ENCODE results near the gene OGFOD3.

- TF ChIP-seq EZH2phosphoT487 (IDR thresholded peaks at IDR 0.05; ENCODE audit: low read depth): no peak
- TF ChIP-seq, protein P1, sequence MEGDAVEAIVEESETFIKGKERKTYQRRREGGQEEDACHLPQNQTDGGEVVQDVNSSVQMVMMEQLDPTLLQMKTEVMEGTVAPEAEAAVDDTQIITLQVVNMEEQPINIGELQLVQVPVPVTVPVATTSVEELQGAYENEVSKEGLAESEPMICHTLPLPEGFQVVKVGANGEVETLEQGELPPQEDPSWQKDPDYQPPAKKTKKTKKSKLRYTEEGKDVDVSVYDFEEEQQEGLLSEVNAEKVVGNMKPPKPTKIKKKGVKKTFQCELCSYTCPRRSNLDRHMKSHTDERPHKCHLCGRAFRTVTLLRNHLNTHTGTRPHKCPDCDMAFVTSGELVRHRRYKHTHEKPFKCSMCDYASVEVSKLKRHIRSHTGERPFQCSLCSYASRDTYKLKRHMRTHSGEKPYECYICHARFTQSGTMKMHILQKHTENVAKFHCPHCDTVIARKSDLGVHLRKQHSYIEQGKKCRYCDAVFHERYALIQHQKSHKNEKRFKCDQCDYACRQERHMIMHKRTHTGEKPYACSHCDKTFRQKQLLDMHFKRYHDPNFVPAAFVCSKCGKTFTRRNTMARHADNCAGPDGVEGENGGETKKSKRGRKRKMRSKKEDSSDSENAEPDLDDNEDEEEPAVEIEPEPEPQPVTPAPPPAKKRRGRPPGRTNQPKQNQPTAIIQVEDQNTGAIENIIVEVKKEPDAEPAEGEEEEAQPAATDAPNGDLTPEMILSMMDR (IDR thresholded peaks at IDR 0.05; ENCODE audit: low read depth, low read length): no peak
These were observed 27.2 kb upstream of the OGFOD3 start for GRCh38 chr17:82445542-82445941.
